Embryonic facial prominence (tissue), 1 donor: ENCODE data around the gene HOXC5.
"Not testable (repeated sequence)": the region's sequence is repeated elsewhere in the genome, so short reads cannot be mapped to it uniquely, and the experiment has no call there.

ENCODE experiments used
- DNase-seq: peaks from one replicate; pipeline ENCODE4 v3.0.0-alpha.2; 2016; ENCODE audit errors: extremely low spot score

The HOXC5 gene

GRCh38 chr12:54065677-54066076 is 32.8 kb downstream of the HOXC5 start:
- DNase-seq = no peak

DNA sequence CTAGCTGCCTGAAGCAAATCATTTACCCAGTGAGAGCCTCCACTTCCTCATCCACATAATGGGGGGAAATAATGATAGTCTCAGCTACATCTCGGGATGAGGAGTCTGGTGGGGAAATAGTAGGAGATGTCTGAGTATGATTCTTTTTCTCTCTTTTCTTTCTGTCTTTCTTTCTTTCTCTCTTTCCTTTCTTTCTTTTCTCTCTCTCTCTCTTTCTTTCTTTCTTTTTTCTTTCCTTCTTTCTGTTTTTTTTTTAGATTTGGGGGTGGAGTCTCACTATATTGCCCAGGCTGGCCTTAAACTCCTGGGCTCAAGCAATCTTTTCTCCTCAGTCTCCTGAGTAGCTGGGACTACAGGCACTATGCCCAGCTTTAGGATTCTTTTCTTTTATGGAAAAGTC is 33.6 kb downstream of the HOXC5 start:
- DNase-seq = no peak

DNA sequence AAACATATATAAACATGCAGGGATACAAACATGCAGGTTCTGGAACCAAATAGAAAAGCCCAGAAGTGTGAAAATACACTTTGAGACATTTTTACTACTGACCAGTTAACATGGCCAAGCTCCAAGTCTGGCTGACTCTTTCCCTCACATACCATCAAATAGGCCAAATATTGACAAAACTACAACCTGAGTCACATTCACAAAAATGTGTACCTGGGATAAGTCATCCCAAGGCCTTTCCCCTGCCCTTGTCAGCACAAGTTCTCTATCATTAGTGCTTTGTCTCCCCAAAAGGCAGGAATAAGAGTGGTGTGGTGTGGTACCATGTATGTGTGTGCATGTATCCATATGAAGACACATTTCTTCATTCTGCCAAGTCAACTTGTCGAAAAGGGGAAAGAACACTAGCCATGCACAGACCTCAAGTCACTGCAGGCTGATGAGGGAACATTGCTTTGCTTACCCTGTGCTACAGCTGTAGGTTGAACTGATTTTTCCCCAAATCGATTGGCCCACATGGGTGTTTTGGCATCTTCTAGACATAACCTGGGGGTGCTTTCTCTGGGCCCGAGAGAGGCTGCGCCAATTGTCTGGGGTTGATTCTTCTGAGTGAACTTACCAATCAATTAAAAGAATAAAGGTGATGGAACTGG is 35.7 kb downstream of the HOXC5 start:
- no peak for DNase-seq

- DNase-seq = no peak
Measured at GRCh38 chr12:54071942-54072341, 39.1 kb downstream of the HOXC5 start.

- no peak for DNase-seq
Measured at GRCh38 chr12:54074308-54074707, 41.5 kb downstream of the HOXC5 start.

GRCh38 chr12:54075409-54075808 is 42.6 kb downstream of the HOXC5 start:
- DNase-seq = no peak

DNA sequence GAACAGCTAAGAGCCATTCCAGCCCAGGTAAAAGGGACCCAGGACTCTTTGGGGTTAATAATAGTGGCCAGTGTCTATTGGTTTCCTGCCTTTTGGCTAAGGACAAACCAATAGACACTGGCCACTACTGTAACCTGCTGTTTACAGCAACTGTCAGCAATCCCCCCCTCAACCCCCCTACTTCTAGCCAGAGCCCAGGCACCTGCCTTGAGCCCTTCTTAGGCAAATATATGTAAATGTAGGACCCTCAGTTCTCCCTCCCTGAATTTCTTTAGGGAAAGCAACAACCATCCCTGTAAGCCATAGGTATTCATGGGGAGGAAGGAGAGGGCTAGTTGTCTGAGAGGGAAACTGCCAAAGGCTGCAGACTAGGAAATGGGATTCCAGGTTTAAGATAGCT is 43.1 kb downstream of the HOXC5 start:
- no peak for DNase-seq

DNA sequence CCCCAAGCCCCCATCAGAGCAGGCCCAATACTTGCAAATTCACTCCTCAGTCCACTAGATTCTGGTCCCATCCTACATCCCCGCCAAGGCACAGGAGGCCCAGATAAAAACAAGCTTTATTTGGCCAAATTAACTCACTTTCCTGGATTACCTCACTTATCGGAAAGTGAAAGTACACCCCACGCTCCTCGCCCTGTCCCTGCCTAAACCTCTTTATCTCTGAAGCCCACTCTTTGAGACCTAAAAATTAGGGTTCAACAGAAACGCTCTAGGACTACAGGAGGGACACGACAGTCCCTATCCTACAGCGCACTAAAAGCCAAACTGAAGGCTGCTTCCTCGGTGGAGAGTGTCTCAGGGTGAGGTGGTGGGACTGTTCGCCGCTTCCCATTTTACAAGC is 45.0 kb downstream of the HOXC5 start:
- DNase-seq = not testable (repeated sequence)

GRCh38 chr12:54079115-54079514 is 46.3 kb downstream of the HOXC5 start:
- not testable (repeated sequence) for DNase-seq

- DNase-seq = not testable (repeated sequence)
Measured at GRCh38 chr12:54080008-54080924, 47.4 kb downstream of the HOXC5 start.

- not testable (repeated sequence) for DNase-seq
Measured at GRCh38 chr12:54081053-54081514, 48.2 kb downstream of the HOXC5 start.

DNA sequence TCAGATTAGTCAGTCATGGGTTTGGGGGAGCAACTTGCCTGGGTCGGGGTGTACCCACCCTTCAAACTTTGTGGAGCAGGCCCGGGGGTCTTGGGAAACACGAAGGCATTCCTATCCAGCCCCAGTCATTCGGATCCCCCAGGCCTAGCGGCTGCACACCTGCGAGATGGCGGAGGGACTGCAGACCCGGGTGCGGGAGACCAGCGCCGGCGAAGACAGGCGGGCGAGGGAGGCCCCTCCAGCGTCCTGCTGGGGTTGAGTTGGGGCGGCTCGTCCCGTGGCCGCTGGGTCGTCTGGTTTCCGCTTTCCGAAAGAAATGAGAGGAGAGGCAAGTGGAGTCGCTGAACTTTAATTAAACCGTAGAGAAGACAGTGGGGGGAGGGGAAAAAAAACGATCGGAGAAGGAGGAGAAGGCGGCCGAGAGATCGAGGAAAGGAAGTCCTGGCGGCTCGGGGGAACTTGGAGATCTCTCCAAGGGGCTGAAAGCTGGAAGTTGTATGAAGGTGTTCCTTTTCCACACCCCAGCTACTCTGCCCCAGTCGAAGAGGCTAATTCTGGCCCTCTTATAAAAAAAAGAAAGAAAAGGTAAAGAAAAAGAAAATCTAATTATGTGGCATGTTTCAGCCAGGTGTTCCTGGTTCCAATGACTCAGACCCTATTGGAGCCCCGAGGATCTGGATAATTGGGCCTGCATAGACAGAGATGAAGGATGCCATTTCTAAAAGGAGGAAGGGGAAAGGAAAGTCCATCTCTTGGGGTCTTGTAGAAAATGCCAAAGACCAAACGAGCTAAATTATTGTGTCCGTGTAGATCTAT is 48.9 kb downstream of the HOXC5 start:
- not testable (repeated sequence) for DNase-seq

DNA sequence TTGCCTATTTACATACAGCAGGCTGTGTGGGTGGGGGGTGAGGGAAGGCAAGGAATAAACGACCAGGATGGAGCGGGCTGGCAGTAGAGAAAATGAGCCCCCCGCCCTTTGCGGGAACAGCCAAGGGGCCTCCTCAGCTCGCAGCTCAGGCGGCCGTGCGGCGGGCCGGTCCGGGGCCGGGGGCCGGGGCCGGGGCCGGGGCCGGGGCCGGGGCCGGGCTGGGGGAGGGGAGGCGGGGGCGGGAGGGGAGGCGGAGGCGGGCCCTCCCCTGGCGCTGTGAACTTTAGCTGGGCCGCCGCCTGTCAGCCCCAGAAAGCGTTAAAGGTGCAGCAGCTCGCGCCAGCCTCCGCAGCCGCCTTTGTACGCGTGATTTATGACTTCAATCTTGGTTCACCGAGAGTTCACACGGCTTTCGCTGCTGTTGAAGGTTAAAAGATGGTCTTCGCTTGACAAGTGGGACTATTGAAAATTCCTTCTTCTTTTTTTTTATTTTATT is 49.6 kb downstream of the HOXC5 start:
- DNase-seq = no peak
